AG04449 (cell line): Measurements from ENCODE around the gene TFB1M.
"Not testable (repeated sequence)": the region's sequence is repeated elsewhere in the genome, so short reads cannot be mapped to it uniquely, and the experiment has no call there.

Source experiments
- CTCF ChIA-PET: fragments of 350-600 bp; formaldehyde crosslinking; extraction: SDS; loops from one replicate; lab custom pipeline; 2021; ENCODE audit warnings: antibody characterized with exemption; lab: Yijun Ruan, JAX
- POLR2A ChIA-PET: fragments of 400-600, 350-600 bp; formaldehyde crosslinking; extraction: SDS; loops from one replicate; lab custom pipeline; 2020; ENCODE audit warnings: antibody characterized with exemption, inconsistent platforms; lab: Yijun Ruan, JAX
- DNase-seq: peaks from one replicate; pipeline ENCODE4 v3.0.0-alpha.2; 2010; ENCODE audit warnings: low read depth, low spot score
- H3K4me3 ChIP-seq: 2 replicates; pipeline ENCODE4 v1.5.1; 2011; ENCODE audit warnings: low read depth, mild to moderate bottlenecking, control low read depth, low read length
- CTCF ChIP-seq: IDR thresholded peaks from one replicate; pipeline ENCODE4 v1.5.1; 2011; ENCODE audit warnings: mild to moderate bottlenecking, moderate library complexity, low read length, control low read depth, inconsistent platforms; ENCODE audit not compliant: insufficient read depth; ENCODE audit errors: missing control alignments

Gene TFB1M

DNA sequence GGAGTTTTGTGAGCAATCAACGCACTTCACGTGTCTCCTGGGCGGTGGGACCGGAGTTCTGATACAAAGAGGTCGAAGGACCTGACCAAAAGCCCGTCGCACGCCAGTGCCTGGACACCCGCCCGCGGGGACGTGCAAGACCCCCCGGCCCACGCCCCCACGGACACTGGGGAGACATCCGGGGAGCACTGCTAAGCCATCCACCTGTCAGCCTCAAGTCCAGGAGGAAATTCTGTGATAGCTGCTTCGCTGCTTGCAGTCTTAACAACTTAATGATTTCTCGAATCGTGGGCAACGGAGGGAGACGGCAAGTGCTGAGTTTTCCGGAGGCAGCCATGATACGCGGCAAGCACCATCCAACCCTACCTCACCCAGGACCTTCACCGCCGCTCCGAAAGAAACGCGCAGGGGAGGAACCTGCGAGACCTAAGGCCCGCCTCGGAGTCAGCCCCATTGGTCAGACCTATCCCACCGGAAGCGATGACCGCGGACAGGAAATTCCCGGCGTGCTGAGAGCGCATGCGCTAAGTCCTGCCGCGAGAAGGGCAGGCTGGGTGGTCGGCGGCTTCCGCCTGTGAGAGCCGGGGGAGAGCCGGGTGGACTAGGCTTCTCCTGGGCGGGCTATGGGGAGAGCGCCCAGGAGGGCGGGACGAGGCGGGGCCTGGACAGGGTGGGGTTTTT is at the start of gene TFB1M:
Gene TFB1M, minus strand, starts transcription at position 393 of the 681 bp plus-strand sequence. Its CDS starts 56 bp downstream, at position 337.
- DNase-seq = peak; percentile 89
- ChIA-PET CTCF (interaction anchor here (0.8 to 5.8 kb wide), 12 partner anchors 12 to 1707 kb away, joined by 3 to 80 read pairs (median 4); no protein-coding TSS in a partner anchor), POLR2A (interaction anchor here (1.1 kb wide), 1 partner anchor 125 kb away, joined by 3 read pairs; no protein-coding TSS in a partner anchor)
- TF ChIP-seq CTCF = no peak
- peak within 1 kb of the TSS; percentile 88 for H3K4me3 ChIP-seq

DNA sequence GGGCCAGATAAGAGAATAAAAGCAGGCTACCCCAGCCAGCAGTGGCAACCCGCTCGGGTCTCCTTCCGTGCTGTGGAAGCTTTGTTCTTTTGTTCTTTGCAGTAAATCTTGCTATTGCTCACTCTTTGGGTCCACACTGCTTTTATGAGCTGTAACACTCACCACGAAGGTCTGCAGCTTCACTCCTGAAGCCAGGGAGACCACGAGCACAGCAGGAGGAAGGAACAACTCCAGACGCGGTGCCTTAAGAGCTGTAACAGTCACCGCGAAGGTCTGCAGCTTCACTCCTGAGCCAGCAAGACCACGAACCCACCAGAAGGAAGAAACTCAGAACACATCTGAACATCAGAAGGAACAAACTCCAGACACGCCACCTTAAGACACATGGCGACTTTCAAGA is 49.7 kb upstream of the TFB1M start:
- POLR2A ChIA-PET = not testable (repeated sequence)

DNA sequence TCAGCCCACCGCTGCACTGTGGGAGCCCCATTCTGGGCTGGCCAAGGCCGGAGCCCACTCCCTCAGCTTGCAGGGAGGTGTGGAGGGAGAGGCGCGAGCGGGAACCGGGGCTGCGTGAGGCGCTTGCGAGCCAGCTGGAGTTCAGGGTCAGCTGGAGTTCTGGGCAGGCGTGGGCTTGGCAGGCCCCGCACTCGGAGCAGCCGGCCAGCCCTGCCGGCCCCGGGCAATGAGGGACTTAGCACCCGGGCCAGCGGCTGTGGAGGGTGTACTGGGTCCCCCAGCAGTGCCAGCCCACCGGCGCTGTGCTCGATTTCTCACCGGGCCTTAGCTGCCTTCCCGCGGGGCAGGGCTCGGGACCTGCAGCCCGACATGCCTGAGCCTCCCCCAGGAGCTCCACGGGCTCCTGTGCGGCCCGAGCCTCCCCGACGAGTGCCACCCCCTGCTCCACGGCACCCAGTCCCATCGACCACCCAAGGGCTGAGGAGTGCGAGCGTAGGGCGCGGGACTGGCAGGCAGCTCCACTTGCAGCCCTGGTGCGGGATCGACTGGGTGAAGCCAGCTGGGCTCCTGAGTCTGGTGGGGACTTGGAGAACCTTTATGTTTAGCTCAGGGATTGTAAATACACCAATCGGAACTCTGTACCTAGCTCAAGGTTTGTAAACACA is 48.8 kb upstream of the TFB1M start:
- POLR2A ChIA-PET, H3K4me3 ChIP-seq, CTCF ChIA-PET, DNase-seq: not testable (repeated sequence)

More for the DNA sequence above, 49.7 kb upstream of the TFB1M start:
- DNase-seq, CTCF ChIA-PET, H3K4me3 ChIP-seq: not testable (repeated sequence)

GRCh38 chr6:155354167-155354566 is 39.9 kb upstream of the TFB1M start:
- no peak for TF ChIP-seq CTCF
- DNase-seq = no peak
- POLR2A ChIA-PET = no interaction called here
- CTCF ChIA-PET = interaction anchor here (0.7 to 1.4 kb wide), 3 partner anchors 12 to 141 kb away, joined by 3 to 4 read pairs (median 3); no protein-coding TSS in a partner anchor
- no peak overlapping the region for H3K4me3 ChIP-seq

DNA sequence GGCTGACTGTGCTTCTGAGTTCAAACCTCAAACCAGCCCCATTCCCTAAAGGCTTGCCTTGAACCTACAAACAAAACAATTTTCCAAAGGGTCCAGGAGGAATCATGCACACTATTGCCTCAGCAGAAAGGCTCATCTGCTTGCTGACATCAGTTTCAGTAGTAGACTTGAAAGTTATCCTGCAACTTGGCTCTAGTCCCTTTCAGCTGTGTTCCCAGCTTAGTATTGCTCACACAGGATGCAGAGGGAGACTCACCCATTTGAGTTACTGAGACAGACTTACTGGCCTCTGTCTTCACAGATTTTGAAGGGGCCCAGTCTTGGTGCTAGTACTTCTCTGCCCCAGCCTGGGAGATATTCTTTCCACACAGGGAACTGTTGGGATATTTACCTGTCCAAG is 38.5 kb upstream of the TFB1M start:
- no peak overlapping the region for H3K4me3 ChIP-seq
- ChIA-PET POLR2A (no interaction called here), CTCF (interaction anchor here (0.7 to 2.0 kb wide), 3 partner anchors 10 to 16 kb away, joined by 3 to 5 read pairs (median 3); no protein-coding TSS in a partner anchor)
- no peak for TF ChIP-seq CTCF
- DNase-seq = no peak

DNA sequence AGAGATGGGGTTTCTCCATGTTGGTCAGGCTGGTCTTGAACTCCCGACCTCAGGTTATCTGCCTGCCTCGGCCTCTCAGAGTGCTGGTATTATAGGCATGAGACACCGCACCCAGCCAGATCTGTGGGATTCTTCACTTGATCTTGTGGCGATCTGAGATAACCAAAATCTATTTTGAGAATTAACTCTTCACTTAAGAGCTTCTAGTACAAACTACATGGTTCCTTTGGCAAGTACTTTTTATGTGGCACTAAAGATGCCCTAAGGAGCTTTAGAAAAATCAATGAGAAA is 37.8 kb upstream of the TFB1M start:
- CTCF ChIA-PET = interaction anchor here (0.7 to 2.0 kb wide), 3 partner anchors 9 to 17 kb away, joined by 3 to 5 read pairs (median 3); no protein-coding TSS in a partner anchor
- no peak for TF ChIP-seq CTCF
- POLR2A ChIA-PET = no interaction called here
- DNase-seq = no peak
- H3K4me3 ChIP-seq = no peak overlapping the region

DNA sequence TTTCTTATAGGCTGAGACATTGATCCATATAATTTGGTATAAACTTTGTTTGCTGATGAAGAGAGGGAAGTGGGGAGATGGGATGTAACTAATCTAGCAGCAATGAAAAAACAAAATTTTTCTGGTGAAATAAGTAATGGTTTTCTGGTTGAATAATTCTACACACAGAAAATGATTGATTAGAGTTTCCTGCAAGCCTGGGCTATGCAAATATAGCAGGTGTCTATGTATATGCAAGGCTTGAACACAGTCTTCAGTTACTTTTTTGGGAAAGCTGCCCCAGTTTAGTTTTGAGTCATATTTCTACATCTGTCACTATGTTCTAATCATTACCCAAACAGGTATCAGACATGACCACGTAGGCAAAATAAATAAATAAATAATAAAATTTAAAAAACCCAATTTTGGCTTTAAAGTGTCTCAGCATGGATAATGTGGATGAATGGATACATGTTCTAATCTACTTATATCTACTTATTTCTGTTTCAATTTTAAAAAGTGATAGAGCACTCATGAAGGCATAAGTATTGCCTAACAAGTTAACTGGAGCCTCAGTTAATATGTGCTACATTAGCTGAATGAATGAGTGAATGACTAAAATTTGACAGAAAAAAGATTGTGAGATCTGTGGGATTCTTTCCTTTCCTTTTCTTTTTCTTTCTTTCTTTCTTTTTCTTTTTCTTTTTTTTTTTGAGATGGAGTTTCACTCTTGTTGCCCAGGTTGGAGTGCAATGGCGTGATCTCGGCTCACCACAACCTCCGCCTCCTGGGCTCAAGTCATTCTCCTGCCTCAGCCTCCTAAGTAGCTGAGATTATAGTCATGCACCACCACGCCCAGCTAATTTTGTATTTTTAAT is 37.2 kb upstream of the TFB1M start:
- ChIA-PET POLR2A (no interaction called here), CTCF (interaction anchor here (1.2 to 2.0 kb wide), 2 partner anchors 8 to 13 kb away, joined by 3 to 5 read pairs; no protein-coding TSS in a partner anchor)

More for the DNA sequence above, 37.2 kb upstream of the TFB1M start:
- no peak for DNase-seq
- no peak overlapping the region for H3K4me3 ChIP-seq
- TF ChIP-seq CTCF = no peak
